GM21528 (cell line): ENCODE measurements around the gene FPR3.
"Not testable (repeated sequence)": the region's sequence is repeated elsewhere in the genome, so short reads cannot be mapped to it uniquely, and the experiment has no call there.

Experiments used
- ATAC-seq: cut with Tn5 transposase; IDR thresholded peaks from one replicate; pipeline ENCODE4 v1.9.1; 2021; ENCODE audit warnings: mild to moderate bottlenecking, moderate library complexity; ENCODE audit not compliant: unreplicated experiment, low FRiP score

The FPR3 gene

GRCh38 chr19:51783372-51783771 is 11.6 kb upstream of the FPR3 start:
- no peak for ATAC-seq

GRCh38 chr19:51784109-51784785 is 10.7 kb upstream of the FPR3 start:
- ATAC-seq: no peak

GRCh38 chr19:51784922-51785690 is 9.9 kb upstream of the FPR3 start:
- no peak for ATAC-seq

GRCh38 chr19:51786646-51787494 is 8.1 kb upstream of the FPR3 start:
- ATAC-seq: no peak

GRCh38 chr19:51788029-51788428 is 6.9 kb upstream of the FPR3 start:
- no peak for ATAC-seq

- ATAC-seq: no peak
Measured at GRCh38 chr19:51789061-51789795, 5.7 kb upstream of the FPR3 start.

GRCh38 chr19:51792932-51793331 is 2.0 kb upstream of the FPR3 start:
- no peak for ATAC-seq

GRCh38 chr19:51793994-51794393 is 963 bp upstream of the FPR3 start:
- no peak for ATAC-seq

GRCh38 chr19:51796195-51796679 is 1.3 kb downstream of the FPR3 start:
- ATAC-seq: no peak

GRCh38 chr19:51797480-51797879 is 2.5 kb downstream of the FPR3 start:
- ATAC-seq: no peak

GRCh38 chr19:51798062-51798461 is 3.1 kb downstream of the FPR3 start:
- no peak for ATAC-seq

GRCh38 chr19:51799034-51799773 is 4.2 kb downstream of the FPR3 start:
- ATAC-seq: no peak

GRCh38 chr19:51799774-51800472 is 5.0 kb downstream of the FPR3 start:
- ATAC-seq: no peak

GRCh38 chr19:51800473-51801244 is 5.7 kb downstream of the FPR3 start:
- ATAC-seq: no peak

GRCh38 chr19:51802775-51803174 is 7.8 kb downstream of the FPR3 start:
- no peak for ATAC-seq

- ATAC-seq: no peak
Measured at GRCh38 chr19:51803519-51803918, 8.6 kb downstream of the FPR3 start.

GRCh38 chr19:51803967-51804366 is 9.0 kb downstream of the FPR3 start:
- no peak for ATAC-seq

- not testable (repeated sequence) for ATAC-seq
Measured at GRCh38 chr19:51804789-51805188, 9.8 kb downstream of the FPR3 start.
